HepG2 (cell line): ENCODE results near the gene PRAC1. TPM values are rescaled to one million over a fixed set of nuclear protein-coding genes. Genes with fewer than 3 reads are reported as not detected.

Experiments used
- AHDC1 ChIP-seq: sonication (generic); formaldehyde crosslinking; IDR thresholded peaks from 2 replicates; pipeline ENCODE4 v1.5.1; 2020; ENCODE audit warnings: mild to moderate bottlenecking, missing genetic modification reagents, borderline replicate concordance
- ARID5B ChIP-seq: IDR thresholded peaks from 2 replicates; pipeline ENCODE4 v1.4.0; 2020; ENCODE audit warnings: mild to moderate bottlenecking, missing genetic modification reagents
- ETV5 ChIP-seq: IDR thresholded peaks from 2 replicates; pipeline ENCODE4 v1.6.1; 2018; ENCODE audit warnings: missing biosample characterization, missing genetic modification reagents, inconsistent platforms, borderline replicate concordance
- HNRNPH1 ChIP-seq: fragments of 200-400 bp; formaldehyde crosslinking; optimal IDR thresholded peaks from 2 replicates; pipeline ENCODE3; 2017; ENCODE audit warnings: mild to moderate bottlenecking, low read depth, low read length
- KDM4B ChIP-seq: sonication (generic); formaldehyde crosslinking; IDR thresholded peaks from 2 replicates; pipeline ENCODE4 v1.4.0; 2020; ENCODE audit warnings: missing genetic modification reagents
- KLF9 ChIP-seq: IDR thresholded peaks from 2 replicates; pipeline ENCODE4 v1.6.1; 2016; ENCODE audit warnings: low read depth
- KMT2B ChIP-seq: IDR thresholded peaks from 2 replicates; pipeline ENCODE4 v1.6.1; 2016; ENCODE audit warnings: missing genetic modification reagents, missing compliant biosample characterization
- POGK ChIP-seq: sonication (generic); formaldehyde crosslinking; conservative IDR thresholded peaks from 2 replicates; pipeline ENCODE4 v1.8.0; 2022; ENCODE audit warnings: mild to moderate bottlenecking, moderate library complexity, missing genetic modification reagents
- SOX5 ChIP-seq: IDR thresholded peaks from 2 replicates; pipeline ENCODE4 v1.6.1; 2016; ENCODE audit warnings: borderline replicate concordance
- SP2 ChIP-seq: sonication (generic); formaldehyde crosslinking; IDR thresholded peaks from 2 replicates; pipeline ENCODE4 v1.5.1; 2020; ENCODE audit warnings: mild to moderate bottlenecking, missing genetic modification reagents
- ZNF598 ChIP-seq: sonication (generic); formaldehyde crosslinking; IDR thresholded peaks from 2 replicates; pipeline ENCODE4 v1.5.1; 2020; ENCODE audit warnings: mild to moderate bottlenecking, missing genetic modification reagents, borderline replicate concordance
- polyA plus RNA-seq, 8 experiments: library from polyadenylated mRNA; depleted of rRNA in 3 of 8; stranded (reverse) in 7 of 8; unstranded in 1 of 8; fragments of >200 nt; fragmentation: Illumina TruSeq in 4 of 8; extraction: Trizol in 4 of 8; gene quantifications; 2 replicates each; pipeline versions ENCODE4 v1.2.1 to v1.2.3, GENCODE V29; 2011 to 2016; ENCODE audit warnings: low read depth in 4 of 8, missing spikeins in 1 of 8, mixed read lengths in 1 of 8; ENCODE audit not compliant: insufficient read depth in 1 of 8
- total RNA-seq, 5 experiments: library from RNA; depleted of rRNA; stranded (reverse); fragments of >200 nt; fragmentation: Illumina TruSeq; extraction: Trizol; gene quantifications; 2 replicates each; pipeline ENCODE4 v1.2.3, GENCODE V29; 2016; ENCODE audit warnings: low read depth in 1 of 5
- TF ChIP-seq, protein P1 (sequence below): sonication (generic); formaldehyde crosslinking; IDR thresholded peaks from 2 replicates; pipeline ENCODE4 v1.4.0; 2020; ENCODE audit warnings: low read depth, missing genetic modification reagents

PRAC1 gene
- total and polyA plus RNA-seq, 2 of the 13 experiments (the other 11 are each of a cell fraction or from before 2014, with no cell fraction given) = not detected

- TF ChIP-seq ETV5 (CRISPR knock-in tag) = peak; percentile 9; the same call in 1 of the 2 replicates
- no peak; the same call in 1 of the 2 replicates for TF ChIP-seq AHDC1 (CRISPR knock-in tag)
- TF ChIP-seq KDM4B (CRISPR knock-in tag) = 0 out of 2 replicates have a peak, but pooled peaks have one; percentile 27
- TF ChIP-seq ARID5B (CRISPR knock-in tag) = 0 out of 2 replicates have a peak, but pooled peaks have one; percentile 41
- peak; percentile 36; the same call in 1 of the 2 replicates for TF ChIP-seq KMT2B (CRISPR knock-in tag)
- TF ChIP-seq HNRNPH1 = no peak
- peak; percentile 34; the same call in 1 of the 2 replicates for TF ChIP-seq SP2 (CRISPR knock-in tag)
- TF ChIP-seq KLF9 (CRISPR knock-in tag) = no peak
- TF ChIP-seq, protein P1, sequence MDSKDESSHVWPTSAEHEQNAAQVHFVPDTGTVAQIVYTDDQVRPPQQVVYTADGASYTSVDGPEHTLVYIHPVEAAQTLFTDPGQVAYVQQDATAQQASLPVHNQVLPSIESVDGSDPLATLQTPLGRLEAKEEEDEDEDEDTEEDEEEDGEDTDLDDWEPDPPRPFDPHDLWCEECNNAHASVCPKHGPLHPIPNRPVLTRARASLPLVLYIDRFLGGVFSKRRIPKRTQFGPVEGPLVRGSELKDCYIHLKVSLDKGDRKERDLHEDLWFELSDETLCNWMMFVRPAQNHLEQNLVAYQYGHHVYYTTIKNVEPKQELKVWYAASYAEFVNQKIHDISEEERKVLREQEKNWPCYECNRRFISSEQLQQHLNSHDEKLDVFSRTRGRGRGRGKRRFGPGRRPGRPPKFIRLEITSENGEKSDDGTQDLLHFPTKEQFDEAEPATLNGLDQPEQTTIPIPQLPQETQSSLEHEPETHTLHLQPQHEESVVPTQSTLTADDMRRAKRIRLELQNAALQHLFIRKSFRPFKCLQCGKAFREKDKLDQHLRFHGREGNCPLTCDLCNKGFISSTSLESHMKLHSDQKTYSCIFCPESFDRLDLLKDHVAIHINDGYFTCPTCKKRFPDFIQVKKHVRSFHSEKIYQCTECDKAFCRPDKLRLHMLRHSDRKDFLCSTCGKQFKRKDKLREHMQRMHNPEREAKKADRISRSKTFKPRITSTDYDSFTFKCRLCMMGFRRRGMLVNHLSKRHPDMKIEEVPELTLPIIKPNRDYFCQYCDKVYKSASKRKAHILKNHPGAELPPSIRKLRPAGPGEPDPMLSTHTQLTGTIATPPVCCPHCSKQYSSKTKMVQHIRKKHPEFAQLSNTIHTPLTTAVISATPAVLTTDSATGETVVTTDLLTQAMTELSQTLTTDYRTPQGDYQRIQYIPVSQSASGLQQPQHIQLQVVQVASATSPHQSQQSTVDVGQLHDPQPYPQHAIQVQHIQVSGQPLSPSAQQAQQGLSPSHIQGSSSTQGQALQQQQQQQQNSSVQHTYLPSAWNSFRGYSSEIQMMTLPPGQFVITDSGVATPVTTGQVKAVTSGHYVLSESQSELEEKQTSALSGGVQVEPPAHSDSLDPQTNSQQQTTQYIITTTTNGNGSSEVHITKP (CRISPR knock-in tag) = 0 out of 2 replicates have a peak, but pooled peaks have one; percentile 38
- TF ChIP-seq POGK (CRISPR knock-in tag) = peak; percentile 43; the same call in 1 of the 2 replicates
- no peak for TF ChIP-seq SOX5 (CRISPR knock-in tag)
- no peak for TF ChIP-seq ZNF598
These were observed 44.0 kb downstream of the PRAC1 start (continued) for GRCh38 chr17:48678141-48678971.
